Urinary bladder (tissue), 4 donors: Measurements from ENCODE around the gene POLR1A. TPM values are rescaled to one million over a fixed set of nuclear protein-coding genes. Genes with fewer than 3 reads are reported as not detected.

Experiments
- DNase-seq: peaks from one replicate; pipeline ENCODE4 v3.0.0-alpha.2; 2015; ENCODE audit errors: extremely low spot score
- H3K27ac ChIP-seq: one replicate; pipeline ENCODE4 v1.5.1; 2013; ENCODE audit warnings: low read depth, mild to moderate bottlenecking, moderate library complexity
- H3K36me3 ChIP-seq: one replicate; pipeline ENCODE4 v1.6.1; 2013; ENCODE audit warnings: mild to moderate bottlenecking, moderate library complexity; ENCODE audit not compliant: insufficient read depth
- H3K4me1 ChIP-seq: one replicate; pipeline ENCODE4 v1.6.1; 2013; ENCODE audit warnings: mild to moderate bottlenecking, moderate library complexity; ENCODE audit not compliant: insufficient read depth
- H3K4me3 ChIP-seq: one replicate; pipeline ENCODE4 v1.5.1; 2013; ENCODE audit warnings: low read depth, low read length
- WGBS: extraction: QIAGEN DNeasy Blood & Tissue Kit; methylation state at CpG from one replicate; pipeline ENCODE4 v1.1.7; 2013; 5-methylcytosine and 5-hydroxymethylcytosine counted together
- polyA plus RNA-seq: library from polyadenylated mRNA; stranded (reverse); fragments of 200-250 nt; gene quantifications from one replicate; pipeline ENCODE4 v1.2.3, GENCODE V29; 2013
- total RNA-seq: library from RNA; depleted of rRNA; stranded (reverse); fragments of >200 nt; gene quantifications from one replicate; pipeline ENCODE4 v1.2.3, GENCODE V29; 2014
- donor health status: healthy with polysubstance abuse.
- donor health status: healthy.

Gene POLR1A
- total and polyA plus RNA-seq, 2 donors: 6.6 to 11.5 TPM

- no peaks in the 10 kb centered on the region for H3K4me1 ChIP-seq
- peaks cover 5% of the 10 kb centered on the region for H3K36me3 ChIP-seq
- WGBS: 96% methylated on average over 20 of the region's 20 CpGs
- H3K27ac ChIP-seq: no peak overlapping the region
- H3K4me3 ChIP-seq: no peak overlapping the region
- no peak for DNase-seq
Measured at GRCh38 chr2:86033751-86034692, 71.7 kb downstream of the POLR1A start.

- Histone ChIP-seq H3K4me3 (no peak overlapping the region), H3K36me3 (peaks cover 5% of the 10 kb centered on the region), H3K4me1 (no peaks in the 10 kb centered on the region), H3K27ac (no peak overlapping the region)
- WGBS: 96% methylated on average over 11 of the region's 11 CpGs
- DNase-seq: no peak
Measured at GRCh38 chr2:86032861-86033595, 72.7 kb downstream of the POLR1A start.

GRCh38 chr2:86031606-86032005 lies 74.1 kb downstream of the POLR1A start:
- Histone ChIP-seq H3K27ac (no peak overlapping the region), H3K4me3 (no peak overlapping the region), H3K36me3 (peaks cover 5% of the 10 kb centered on the region), H3K4me1 (no peaks in the 10 kb centered on the region)
- 95% methylated on average over 4 of the region's 4 CpGs for WGBS
- no peak for DNase-seq

GRCh38 chr2:86031151-86031550 lies 74.5 kb downstream of the POLR1A start:
- no peak for DNase-seq
- H3K4me1 ChIP-seq: no peaks in the 10 kb centered on the region
- H3K4me3 ChIP-seq: no peak overlapping the region
- WGBS: 96% methylated on average over 14 of the region's 14 CpGs
- H3K27ac ChIP-seq: no peak overlapping the region
- peaks cover 7% of the 10 kb centered on the region for H3K36me3 ChIP-seq

- H3K27ac ChIP-seq: no peak overlapping the region
- 96% methylated on average over 14 of the region's 14 CpGs for WGBS
- H3K4me3 ChIP-seq: no peak overlapping the region
- no peak for DNase-seq
- H3K4me1 ChIP-seq: no peaks in the 10 kb centered on the region
- peaks cover 7% of the 10 kb centered on the region for H3K36me3 ChIP-seq
Measured at GRCh38 chr2:86029873-86030272, 75.8 kb downstream of the POLR1A start.

GRCh38 chr2:86028766-86029381 lies 76.8 kb downstream of the POLR1A start:
- H3K36me3 ChIP-seq: peaks cover 7% of the 10 kb centered on the region
- DNase-seq: no peak
- H3K4me3 ChIP-seq: no peak overlapping the region
- H3K27ac ChIP-seq: no peak overlapping the region
- 79% methylated on average over 13 of the region's 13 CpGs for WGBS
- H3K4me1 ChIP-seq: no peaks in the 10 kb centered on the region

- Histone ChIP-seq H3K4me3 (no peak overlapping the region), H3K36me3 (peaks cover 5% of the 10 kb centered on the region), H3K27ac (no peak overlapping the region), H3K4me1 (no peaks in the 10 kb centered on the region)
- no peak for DNase-seq
- WGBS: 84% methylated on average over 33 of the region's 33 CpGs
Measured at GRCh38 chr2:86027922-86028765, 77.5 kb downstream of the POLR1A start.

- H3K4me3 ChIP-seq: no peak overlapping the region
- no peak for DNase-seq
- no peak overlapping the region for H3K27ac ChIP-seq
- H3K4me1 ChIP-seq: no peaks in the 10 kb centered on the region
- H3K36me3 ChIP-seq: peaks cover 4% of the 10 kb centered on the region
- 92% methylated on average over 17 of the region's 17 CpGs for WGBS
Measured at GRCh38 chr2:86027196-86027921, 78.3 kb downstream of the POLR1A start.

- DNase-seq: no peak
- Histone ChIP-seq H3K27ac (no peak overlapping the region), H3K4me1 (no peaks in the 10 kb centered on the region), H3K4me3 (no peak overlapping the region), H3K36me3 (peaks cover 4% of the 10 kb centered on the region)
- WGBS: 96% methylated on average over 6 of the region's 6 CpGs
Measured at GRCh38 chr2:86026744-86027065, 79.0 kb downstream of the POLR1A start.

- H3K27ac ChIP-seq: no peak overlapping the region
- DNase-seq: no peak
- 82% methylated on average over 8 of the region's 8 CpGs for WGBS
- H3K36me3 ChIP-seq: peaks cover 4% of the 10 kb centered on the region
- H3K4me1 ChIP-seq: no peaks in the 10 kb centered on the region
- no peak overlapping the region for H3K4me3 ChIP-seq
Measured at GRCh38 chr2:86025976-86026743, 79.5 kb downstream of the POLR1A start.

- no peak overlapping the region for H3K4me3 ChIP-seq
- no peaks in the 10 kb centered on the region for H3K4me1 ChIP-seq
- no peak for DNase-seq
- H3K27ac ChIP-seq: no peak overlapping the region
- peaks cover 2% of the 10 kb centered on the region for H3K36me3 ChIP-seq
- 96% methylated on average over 7 of the region's 7 CpGs for WGBS
Measured at GRCh38 chr2:86025229-86025820, 80.4 kb downstream of the POLR1A start.

- Histone ChIP-seq H3K4me1 (no peaks in the 10 kb centered on the region), H3K4me3 (no peak overlapping the region), H3K27ac (no peak overlapping the region), H3K36me3 (peaks cover 2% of the 10 kb centered on the region)
- DNase-seq: no peak
- 95% methylated on average over 2 of the region's 2 CpGs for WGBS
Measured at GRCh38 chr2:86023366-86023712, 82.3 kb downstream of the POLR1A start.
